ENCODE results near the gene CTTNBP2.

DNA sequence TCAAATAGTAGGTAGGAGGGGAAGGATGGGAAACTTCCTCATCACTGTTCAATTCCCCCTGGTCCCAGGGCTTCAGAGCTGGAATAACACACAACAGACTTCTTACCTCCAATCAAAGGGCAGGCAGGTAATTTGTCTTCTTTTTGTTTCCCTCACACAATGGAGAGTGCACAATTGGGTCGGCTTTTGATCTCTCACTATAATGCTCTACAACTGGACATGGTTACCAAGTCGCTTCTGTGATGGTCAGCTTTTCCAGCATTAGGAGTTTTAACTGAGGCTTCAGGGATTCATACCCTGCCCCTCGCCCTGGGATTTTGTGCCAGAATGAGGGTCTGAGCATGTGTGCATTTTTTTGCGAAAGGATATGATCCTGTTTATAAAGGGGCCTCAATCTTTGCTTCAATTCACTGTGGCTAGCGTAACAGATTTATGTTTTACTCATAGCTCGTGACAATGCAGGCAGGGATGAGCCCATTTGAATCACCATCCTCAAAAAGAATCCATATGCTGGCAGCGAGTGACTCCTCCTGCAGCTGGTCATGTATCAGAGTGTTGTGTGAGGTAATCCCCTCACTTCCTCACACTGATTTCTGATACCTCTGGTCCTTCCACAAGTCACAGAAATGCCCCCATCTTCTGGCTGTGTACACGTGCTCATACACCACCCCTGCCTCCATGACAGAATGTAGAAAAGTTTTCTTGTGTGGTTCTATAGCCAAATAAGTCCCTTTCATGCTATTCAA is 189.6 kb downstream of the CTTNBP2 start:
- TF ChIP-seq, protein P1, sequence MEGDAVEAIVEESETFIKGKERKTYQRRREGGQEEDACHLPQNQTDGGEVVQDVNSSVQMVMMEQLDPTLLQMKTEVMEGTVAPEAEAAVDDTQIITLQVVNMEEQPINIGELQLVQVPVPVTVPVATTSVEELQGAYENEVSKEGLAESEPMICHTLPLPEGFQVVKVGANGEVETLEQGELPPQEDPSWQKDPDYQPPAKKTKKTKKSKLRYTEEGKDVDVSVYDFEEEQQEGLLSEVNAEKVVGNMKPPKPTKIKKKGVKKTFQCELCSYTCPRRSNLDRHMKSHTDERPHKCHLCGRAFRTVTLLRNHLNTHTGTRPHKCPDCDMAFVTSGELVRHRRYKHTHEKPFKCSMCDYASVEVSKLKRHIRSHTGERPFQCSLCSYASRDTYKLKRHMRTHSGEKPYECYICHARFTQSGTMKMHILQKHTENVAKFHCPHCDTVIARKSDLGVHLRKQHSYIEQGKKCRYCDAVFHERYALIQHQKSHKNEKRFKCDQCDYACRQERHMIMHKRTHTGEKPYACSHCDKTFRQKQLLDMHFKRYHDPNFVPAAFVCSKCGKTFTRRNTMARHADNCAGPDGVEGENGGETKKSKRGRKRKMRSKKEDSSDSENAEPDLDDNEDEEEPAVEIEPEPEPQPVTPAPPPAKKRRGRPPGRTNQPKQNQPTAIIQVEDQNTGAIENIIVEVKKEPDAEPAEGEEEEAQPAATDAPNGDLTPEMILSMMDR (conservative IDR thresholded peaks at IDR 0.05 in 1 of 2, IDR thresholded peaks at IDR 0.05 in 1 of 2; ENCODE audit: low read depth in 1 of 2, low read length in 2 of 2): no peak
- no peak for TF ChIP-seq EZH2 (IDR thresholded peaks at IDR 0.05; ENCODE audit: low read length, missing control alignments)

All from fibroblast of lung (primary cell).